BE2C (cell line): Measurements from ENCODE around the gene TAF4.

Source experiments
- DNase-seq: peaks from one replicate; pipeline ENCODE4 v3.0.0-alpha.2; 2020
- H3K27me3 ChIP-seq: fragments of 250-450 bp; sonication (Bioruptor Pico); 2 replicates; pipeline ENCODE4 v1.5.1; 2020; ENCODE audit warnings: mild to moderate bottlenecking
- H3K36me3 ChIP-seq: fragments of 250-450 bp; sonication (Bioruptor Pico); 2 replicates; pipeline ENCODE4 v1.5.1; 2020; ENCODE audit warnings: mild to moderate bottlenecking
- H3K4me1 ChIP-seq: fragments of 250-450 bp; sonication (Bioruptor Pico); 2 replicates; pipeline ENCODE4 v1.5.1; 2020
- H3K4me3 ChIP-seq: 2 replicates; pipeline ENCODE4 v1.5.1; 2011; ENCODE audit warnings: low read depth, low read length
- H3K9me3 ChIP-seq: fragments of 250-450 bp; sonication (Bioruptor Pico); 2 replicates; pipeline ENCODE4 v1.5.1; 2020
- CTCF ChIP-seq: IDR thresholded peaks from 2 replicates; pipeline ENCODE4 v1.5.1; 2012; ENCODE audit warnings: mild to moderate bottlenecking, low read depth, low read length

TAF4 gene

GRCh38 chr20:61929561-61929960 lies 136.1 kb downstream of the TAF4 start:
- no peak for TF ChIP-seq CTCF
- H3K4me1 ChIP-seq: no peaks in the 10 kb centered on the region
- H3K4me3 ChIP-seq: no peak overlapping the region
- H3K27me3 ChIP-seq: no peaks in the 10 kb centered on the region
- no peaks in the 10 kb centered on the region for H3K9me3 ChIP-seq
- H3K36me3 ChIP-seq: no peaks in the 10 kb centered on the region
- no peak for DNase-seq

GRCh38 chr20:61927826-61928541 lies 137.7 kb downstream of the TAF4 start:
- no peak for DNase-seq
- Histone ChIP-seq H3K27me3 (no peaks in the 10 kb centered on the region), H3K4me3 (no peak overlapping the region), H3K4me1 (no peaks in the 10 kb centered on the region), H3K9me3 (no peaks in the 10 kb centered on the region), H3K36me3 (no peaks in the 10 kb centered on the region)
- TF ChIP-seq CTCF: no peak

GRCh38 chr20:61927193-61927825 lies 138.4 kb downstream of the TAF4 start:
- no peaks in the 10 kb centered on the region for H3K9me3 ChIP-seq
- TF ChIP-seq CTCF: no peak
- no peaks in the 10 kb centered on the region for H3K4me1 ChIP-seq
- no peaks in the 10 kb centered on the region for H3K27me3 ChIP-seq
- DNase-seq: no peak
- H3K4me3 ChIP-seq: no peak overlapping the region
- no peaks in the 10 kb centered on the region for H3K36me3 ChIP-seq

- DNase-seq: no peak
- H3K36me3 ChIP-seq: no peaks in the 10 kb centered on the region
- no peak for TF ChIP-seq CTCF
- H3K27me3 ChIP-seq: no peaks in the 10 kb centered on the region
- H3K9me3 ChIP-seq: no peaks in the 10 kb centered on the region
- H3K4me1 ChIP-seq: no peaks in the 10 kb centered on the region
- H3K4me3 ChIP-seq: no peak overlapping the region
Measured at GRCh38 chr20:61926796-61927192, 138.9 kb downstream of the TAF4 start.

GRCh38 chr20:61926253-61926613 lies 139.4 kb downstream of the TAF4 start:
- DNase-seq: no peak
- H3K4me3 ChIP-seq: no peak overlapping the region

More at GRCh38 chr20:61926253-61926613, 139.4 kb downstream of the TAF4 start:
- Histone ChIP-seq H3K4me1 (no peaks in the 10 kb centered on the region), H3K27me3 (no peaks in the 10 kb centered on the region), H3K36me3 (no peaks in the 10 kb centered on the region), H3K9me3 (no peaks in the 10 kb centered on the region)
- TF ChIP-seq CTCF: no peak
